MM.1S (cell line): ENCODE results near the gene MAD2L1BP.
"Not testable (repeated sequence)": the region's sequence is repeated elsewhere in the genome, so short reads cannot be mapped to it uniquely, and the experiment has no call there.

Experiments used
- DNase-seq: peaks from one replicate; pipeline ENCODE4 v3.0.0-alpha.2; 2015
- H2AFZ ChIP-seq: fragments of 300-600 bp; sonication (generic); 2 replicates; pipeline ENCODE4 v1.6.0; 2016; ENCODE audit warnings: antibody characterized with exemption, low read length
- H3F3A ChIP-seq: fragments of 300-600 bp; sonication (generic); 2 replicates; pipeline ENCODE4 v1.6.1; 2016; ENCODE audit warnings: mild to moderate bottlenecking, antibody characterized with exemption, low read length, moderate library complexity, mixed read lengths; ENCODE audit not compliant: insufficient read depth
- H3K27ac ChIP-seq: fragments of 300-600 bp; sonication (generic); 2 replicates; pipeline ENCODE4 v1.5.1; 2016; ENCODE audit warnings: mild to moderate bottlenecking, low read length
- H3K27me3 ChIP-seq: fragments of 300-600 bp; sonication (generic); replicated peaks from 2 replicates; pipeline ENCODE4 v1.6.0; 2016; ENCODE audit warnings: low read length; ENCODE audit not compliant: insufficient read depth
- H3K36me3 ChIP-seq: fragments of 300-600 bp; sonication (generic); replicated peaks from 2 replicates; pipeline ENCODE4 v1.6.1; 2016; ENCODE audit warnings: mild to moderate bottlenecking, low read length, mixed read lengths; ENCODE audit not compliant: insufficient read depth
- H3K4me1 ChIP-seq: fragments of 300-600 bp; sonication (generic); 2 replicates; pipeline ENCODE4 v1.6.1; 2016; ENCODE audit warnings: low read length, mixed read lengths
- H3K4me2 ChIP-seq: fragments of 300-600 bp; sonication (generic); 2 replicates; pipeline ENCODE4 v1.6.0; 2016; ENCODE audit warnings: low read depth, low read length
- H3K4me3 ChIP-seq: fragments of 300-600 bp; sonication (generic); 2 replicates; pipeline ENCODE4 v1.5.1; 2016; ENCODE audit warnings: low read length, mixed read lengths
- H3K79me2 ChIP-seq: fragments of 300-600 bp; sonication (generic); 2 replicates; pipeline ENCODE4 v1.6.1; 2016; ENCODE audit warnings: mixed run types, low read length, mixed read lengths
- H3K9ac ChIP-seq: fragments of 300-600 bp; sonication (generic); 2 replicates; pipeline ENCODE4 v1.6.1; 2016; ENCODE audit warnings: low read length, mixed read lengths
- H3K9me2 ChIP-seq: fragments of 300-600 bp; sonication (generic); replicated peaks from 2 replicates; pipeline ENCODE4 v1.6.1; 2016; ENCODE audit warnings: mild to moderate bottlenecking, low read length, mixed read lengths; ENCODE audit not compliant: insufficient read depth
- H3K9me3 ChIP-seq: fragments of 300-600 bp; sonication (generic); replicated peaks from 2 replicates; pipeline ENCODE4 v1.6.1; 2016; ENCODE audit warnings: mild to moderate bottlenecking, low read length, mixed read lengths; ENCODE audit not compliant: insufficient read depth
- H4K20me1 ChIP-seq: fragments of 300-600 bp; sonication (generic); 2 replicates; pipeline ENCODE4 v1.6.1; 2016; ENCODE audit warnings: mild to moderate bottlenecking, low read length, moderate library complexity, mixed read lengths; ENCODE audit not compliant: insufficient read depth
- CTCF ChIP-seq: fragments of 300-600 bp; sonication (generic); IDR thresholded peaks from 2 replicates; pipeline ENCODE4 v1.5.1; 2016; ENCODE audit warnings: antibody characterized with exemption, low read length, mixed read lengths
- EZH2 ChIP-seq: fragments of 300-600 bp; sonication (generic); optimal IDR thresholded peaks from 2 replicates; pipeline ENCODE3; 2017; ENCODE audit warnings: low read depth, mild to moderate bottlenecking, antibody characterized with exemption, low read length, mixed read lengths
- EZH2phosphoT487 ChIP-seq: fragments of 300-600 bp; sonication (generic); IDR thresholded peaks from 2 replicates; pipeline ENCODE4 v1.6.1; 2018; ENCODE audit warnings: antibody characterized with exemption, low read length

Gene MAD2L1BP

GRCh38 chr6:43648248-43648647 is 12.6 kb downstream of the MAD2L1BP start:
- Histone ChIP-seq H3K27ac (no peak overlapping the region), H3K4me2 (no peak overlapping the region), H3K27me3 (no peaks in the 10 kb centered on the region), H3K4me3 (no peak overlapping the region), H3K9ac (no peak overlapping the region), H3K36me3 (no peaks in the 10 kb centered on the region), H4K20me1 (no peaks in the 10 kb centered on the region), H3K4me1 (no peaks in the 10 kb centered on the region), H3K9me3 (no peaks in the 10 kb centered on the region), H2AFZ (no peak overlapping the region), H3K79me2 (no peaks in the 10 kb centered on the region), H3K9me2 (no peaks in the 10 kb centered on the region), H3F3A (peaks cover 6% of the 10 kb centered on the region)
- no peak for DNase-seq
- TF ChIP-seq EZH2 (no peak), CTCF (no peak), EZH2phosphoT487 (no peak)

GRCh38 chr6:43652822-43653221 is 17.2 kb downstream of the MAD2L1BP start:
- not testable (repeated sequence) for H3F3A ChIP-seq, H3K27ac ChIP-seq, H3K9ac ChIP-seq, DNase-seq, H3K4me2 ChIP-seq, H3K9me3 ChIP-seq, H2AFZ ChIP-seq, H3K4me1 ChIP-seq, H3K9me2 ChIP-seq, H3K36me3 ChIP-seq, H4K20me1 ChIP-seq, H3K4me3 ChIP-seq, H3K27me3 ChIP-seq, H3K79me2 ChIP-seq

DNA sequence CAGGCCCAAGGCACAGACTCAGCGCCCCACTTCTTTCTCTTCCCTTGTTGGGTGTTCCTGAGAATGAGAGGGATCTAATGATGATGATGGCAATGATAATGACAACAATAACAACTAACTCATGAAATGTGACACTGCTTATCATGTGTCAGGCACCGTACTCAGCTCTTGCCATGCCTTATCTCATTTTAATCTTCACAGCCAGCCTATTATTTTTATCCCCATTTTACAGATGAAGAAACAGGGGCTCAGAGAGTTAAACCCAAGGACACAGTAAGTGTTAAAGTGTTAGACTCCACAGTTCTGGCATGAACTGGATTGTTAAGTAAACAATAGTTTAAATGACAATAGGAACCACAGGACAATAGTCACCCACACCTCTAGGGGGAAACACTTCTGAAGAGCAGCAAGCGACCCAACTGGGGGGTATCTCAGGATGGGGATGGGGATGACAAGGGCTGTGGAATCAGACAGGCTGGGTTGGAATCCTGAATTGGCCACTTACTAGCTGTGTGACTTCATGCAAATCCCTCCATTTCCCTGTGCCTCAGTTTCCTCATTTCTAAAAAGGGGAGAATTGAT is 21.7 kb downstream of the MAD2L1BP start:
- Histone ChIP-seq H2AFZ (no peak overlapping the region), H3K9ac (no peak overlapping the region)
- DNase-seq, result no peak

More for the DNA sequence above, 21.7 kb downstream of the MAD2L1BP start:
- TF ChIP-seq CTCF (no peak), EZH2phosphoT487 (no peak), EZH2 (no peak)
- Histone ChIP-seq H3K9me3 (no peaks in the 10 kb centered on the region), H3K4me3 (no peak overlapping the region), H3K79me2 (no peaks in the 10 kb centered on the region), H3K4me1 (no peaks in the 10 kb centered on the region), H3K36me3 (no peaks in the 10 kb centered on the region), H3K9me2 (no peaks in the 10 kb centered on the region), H3K27me3 (0 out of 2 replicates have a peak, but pooled peaks cover 3% of the 10 kb centered on the region), H4K20me1 (no peaks in the 10 kb centered on the region), H3F3A (no peaks in the 10 kb centered on the region), H3K27ac (no peak overlapping the region), H3K4me2 (no peak overlapping the region)
